OCI-LY7 (cell line): ENCODE data around the gene PRKAG2. TPM values are rescaled to one million over a fixed set of nuclear protein-coding genes. Genes with fewer than 3 reads are reported as not detected.
"Not testable (repeated sequence)": the region's sequence is repeated elsewhere in the genome, so short reads cannot be mapped to it uniquely, and the experiment has no call there.

Experiments used
- BruUV-seq: library from RNA; stranded (reverse); fragments of 400-500 nt; replicated peaks from 2 replicates; lab custom pipeline; 2021; lab: Mats Ljungman, UMichigan
- CTCF ChIA-PET: fragments of 300-600 bp; sonication (Branson Sonifier 250); formaldehyde crosslinking; loops from one replicate; lab custom pipeline; 2022; ENCODE audit warnings: antibody characterized with exemption; ENCODE audit not compliant: unreplicated experiment; lab: Charles Lee
- POLR2A ChIA-PET: fragments of 300-600 bp; sonication (Branson Sonifier 250); formaldehyde crosslinking; loops from one replicate; lab custom pipeline; 2022; ENCODE audit warnings: antibody characterized with exemption; lab: Charles Lee
- DNase-seq: peaks from one replicate; pipeline ENCODE4 v3.0.0-alpha.2; 2015; ENCODE audit warnings: low spot score
- H2AFZ ChIP-seq: fragments of 200-600 bp; sonication (generic), shearing (Covaris generic); 2 replicates; pipeline ENCODE4 v1.6.1; 2014; ENCODE audit warnings: mild to moderate bottlenecking, antibody characterized with exemption, low read length, moderate library complexity
- H3K27ac ChIP-seq: fragments of 200-600 bp; sonication (generic); 2 replicates; pipeline ENCODE4 v1.5.1; 2014; ENCODE audit warnings: mixed run types, low read depth, mild to moderate bottlenecking, moderate library complexity, low read length, inconsistent platforms; ENCODE audit not compliant: poor library complexity, severe bottlenecking
- H3K36me3 ChIP-seq: fragments of 200-600 bp; sonication (generic); 2 replicates; pipeline ENCODE4 v1.6.1; 2014; ENCODE audit warnings: mild to moderate bottlenecking, antibody characterized with exemption, low read length, moderate library complexity, mixed read lengths; ENCODE audit not compliant: insufficient read depth
- H3K4me1 ChIP-seq: fragments of 200-600 bp; sonication (generic); 2 replicates; pipeline ENCODE4 v1.5.1; 2014; ENCODE audit warnings: mild to moderate bottlenecking, low read length; ENCODE audit not compliant: insufficient read depth, poor library complexity, severe bottlenecking
- H3K4me2 ChIP-seq: fragments of 200-600 bp; sonication (generic); 2 replicates; pipeline ENCODE4 v1.6.1; 2014; ENCODE audit warnings: mild to moderate bottlenecking, low read length
- H3K4me3 ChIP-seq: fragments of 200-600 bp; sonication (generic); 2 replicates; pipeline ENCODE4 v1.5.1; 2014; ENCODE audit warnings: mild to moderate bottlenecking, low read depth, low read length; ENCODE audit not compliant: poor library complexity, severe bottlenecking
- H3K79me2 ChIP-seq: fragments of 200-600 bp; sonication (generic); 2 replicates; pipeline ENCODE4 v1.6.1; 2016; ENCODE audit warnings: low read depth, mild to moderate bottlenecking, low read length, moderate library complexity, mixed read lengths; ENCODE audit not compliant: insufficient read depth
- H3K9me2 ChIP-seq: fragments of 200-600 bp; sonication (generic); 2 replicates; pipeline ENCODE4 v1.6.1; 2016; ENCODE audit warnings: mild to moderate bottlenecking, low read length, mixed read lengths; ENCODE audit not compliant: insufficient read depth
- H3K9me3 ChIP-seq: fragments of 200-600 bp; sonication (generic); 2 replicates; pipeline ENCODE4 v1.6.1; 2014; ENCODE audit warnings: mild to moderate bottlenecking, mixed run types, low read length, mixed read lengths
- H4K20me1 ChIP-seq: fragments of 200-600 bp; sonication (generic); 2 replicates; pipeline ENCODE4 v1.6.1; 2014; ENCODE audit warnings: mild to moderate bottlenecking, antibody characterized with exemption, low read length, moderate library complexity, mixed read lengths; ENCODE audit not compliant: insufficient read depth
- EZH2phosphoT487 ChIP-seq: fragments of 200-600 bp; sonication (generic); IDR thresholded peaks from 2 replicates; pipeline ENCODE4 v1.6.1; 2018; ENCODE audit warnings: low read depth, borderline replicate concordance, mild to moderate bottlenecking, mixed run types, antibody characterized with exemption, low read length, moderate library complexity, mixed read lengths
- intact Hi-C: fragments of 100-400 bp; cut with micrococcal nuclease; formaldehyde crosslinking; loops from one replicate; pipeline ENCODE4 v1.10.0; 2022; ENCODE audit not compliant: unreplicated experiment
- total RNA-seq, 2 experiments: library from RNA; depleted of rRNA in 1 of 2; stranded (reverse); fragments of >200 nt in 1 of 2; shearing (Covaris generic) in 1 of 2; gene quantifications; 2 replicates each; pipeline ENCODE4 v1.2.3, GENCODE V29; 2014 to 2022
- TF ChIP-seq, protein P1 (sequence below): fragments of 200-600 bp; sonication (generic); conservative IDR thresholded peaks from 2 replicates; pipeline ENCODE4 v1.5.1; 2014; ENCODE audit warnings: mild to moderate bottlenecking, antibody characterized with exemption, low read length, moderate library complexity, mixed read lengths

Gene PRKAG2
- total RNA-seq, 2 experiments from 2014 or later, result 1.2 to 5.1 TPM

DNA sequence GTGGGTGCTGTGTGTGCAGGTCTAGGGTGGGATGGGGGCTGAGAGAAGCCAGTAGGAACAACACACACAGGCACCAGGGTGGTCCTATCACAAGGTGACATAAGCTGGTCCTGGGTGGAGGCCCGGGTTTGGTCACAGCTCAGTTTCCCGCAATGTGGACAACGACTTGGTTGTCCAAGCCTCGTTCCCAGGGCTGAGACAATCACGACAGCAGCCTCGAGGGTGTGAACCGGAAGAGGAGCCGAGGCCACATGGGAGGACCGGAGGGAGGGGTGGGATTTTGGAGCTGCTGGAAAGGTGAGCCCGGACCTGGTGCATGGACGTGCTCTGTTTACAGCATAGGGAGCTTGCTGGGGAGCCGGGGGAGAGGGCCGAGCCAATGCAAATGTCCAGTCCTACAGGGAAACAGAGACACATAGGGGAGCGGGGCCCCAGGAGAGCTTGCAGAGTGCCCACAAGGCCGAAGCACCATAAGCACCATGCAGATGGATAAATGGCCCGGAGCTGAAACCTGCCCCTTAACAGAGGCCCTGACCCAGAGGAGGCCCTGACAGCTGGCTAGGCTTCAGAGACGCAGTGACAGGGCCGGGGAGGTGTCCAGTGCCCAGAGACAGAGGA lies 92.8 kb downstream of the PRKAG2 start:
- TF ChIP-seq, protein P1, sequence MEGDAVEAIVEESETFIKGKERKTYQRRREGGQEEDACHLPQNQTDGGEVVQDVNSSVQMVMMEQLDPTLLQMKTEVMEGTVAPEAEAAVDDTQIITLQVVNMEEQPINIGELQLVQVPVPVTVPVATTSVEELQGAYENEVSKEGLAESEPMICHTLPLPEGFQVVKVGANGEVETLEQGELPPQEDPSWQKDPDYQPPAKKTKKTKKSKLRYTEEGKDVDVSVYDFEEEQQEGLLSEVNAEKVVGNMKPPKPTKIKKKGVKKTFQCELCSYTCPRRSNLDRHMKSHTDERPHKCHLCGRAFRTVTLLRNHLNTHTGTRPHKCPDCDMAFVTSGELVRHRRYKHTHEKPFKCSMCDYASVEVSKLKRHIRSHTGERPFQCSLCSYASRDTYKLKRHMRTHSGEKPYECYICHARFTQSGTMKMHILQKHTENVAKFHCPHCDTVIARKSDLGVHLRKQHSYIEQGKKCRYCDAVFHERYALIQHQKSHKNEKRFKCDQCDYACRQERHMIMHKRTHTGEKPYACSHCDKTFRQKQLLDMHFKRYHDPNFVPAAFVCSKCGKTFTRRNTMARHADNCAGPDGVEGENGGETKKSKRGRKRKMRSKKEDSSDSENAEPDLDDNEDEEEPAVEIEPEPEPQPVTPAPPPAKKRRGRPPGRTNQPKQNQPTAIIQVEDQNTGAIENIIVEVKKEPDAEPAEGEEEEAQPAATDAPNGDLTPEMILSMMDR, result no peak
- no peak for TF ChIP-seq EZH2phosphoT487
- H3K36me3 ChIP-seq, result no peaks in the 10 kb centered on the region
- ChIA-PET CTCF (no interaction called here), POLR2A (no interaction called here)
- no peak for DNase-seq
- BruUV-seq, result no TSS peak
- H4K20me1 ChIP-seq, result no peaks in the 10 kb centered on the region
- H3K4me1 ChIP-seq, result no peaks in the 10 kb centered on the region
- no peak overlapping the region for H3K4me3 ChIP-seq
- no peaks in the 10 kb centered on the region for H3K9me2 ChIP-seq
- H3K79me2 ChIP-seq, result no peaks in the 10 kb centered on the region
- no peaks in the 10 kb centered on the region for H3K9me3 ChIP-seq
- no peak overlapping the region for H2AFZ ChIP-seq
- no peak overlapping the region for H3K4me2 ChIP-seq
- intact Hi-C loops, result no loop called here
- no peak overlapping the region for H3K27ac ChIP-seq

DNA sequence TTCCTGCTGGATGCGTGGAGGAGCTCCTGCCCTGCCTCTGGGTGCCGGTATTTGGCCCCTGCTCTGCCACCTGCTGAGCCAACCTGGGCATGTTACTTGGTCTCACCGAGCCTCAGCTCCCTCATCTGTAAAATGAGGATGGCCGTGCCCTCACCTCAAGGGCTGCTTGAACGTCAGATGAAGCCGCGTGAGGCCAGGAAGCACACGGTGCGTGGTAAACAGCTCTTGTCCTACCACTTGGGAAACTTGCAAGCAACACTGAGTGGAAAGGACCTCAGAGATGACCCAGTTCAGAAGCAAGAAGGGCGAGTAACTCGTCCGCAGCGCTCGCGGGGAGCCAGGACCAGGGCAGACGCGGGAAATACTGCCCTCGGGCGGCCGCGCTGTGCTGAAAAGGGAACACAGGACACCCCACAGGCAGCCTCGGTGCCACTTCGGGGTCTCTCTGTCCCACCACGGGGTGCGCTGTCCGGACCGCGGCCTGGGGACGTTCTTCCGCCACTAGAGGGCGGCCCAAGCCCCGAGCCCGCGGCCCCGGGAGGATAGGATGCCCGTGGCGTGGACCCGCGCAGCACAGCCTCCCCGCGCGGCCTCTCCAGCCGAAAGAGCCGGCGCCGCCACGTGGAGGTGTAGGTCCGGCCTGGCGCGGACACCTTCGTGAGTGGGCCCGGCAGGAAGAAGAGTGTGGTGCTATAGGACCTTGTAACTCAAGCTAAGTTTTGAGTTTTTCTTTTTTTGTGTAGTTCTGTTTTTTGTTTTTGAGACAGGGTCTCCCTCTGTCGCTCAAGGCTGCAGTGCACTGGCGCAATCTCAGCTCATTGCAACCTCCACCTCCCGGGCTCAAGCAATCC lies 94.1 kb downstream of the PRKAG2 start:
- ChIA-PET CTCF (no interaction called here), POLR2A (interaction anchor here (0.6 kb wide), 1 partner anchor 17 kb away, joined by 6 read pairs; no protein-coding TSS in a partner anchor)
- H2AFZ ChIP-seq, result no peak overlapping the region
- H3K4me1 ChIP-seq, result no peaks in the 10 kb centered on the region
- no peak for TF ChIP-seq EZH2phosphoT487
- TF ChIP-seq, protein P1, result peak; percentile 80
- H3K36me3 ChIP-seq, result no peaks in the 10 kb centered on the region
- H3K27ac ChIP-seq, result no peak overlapping the region
- no peaks in the 10 kb centered on the region for H3K9me2 ChIP-seq
- H3K9me3 ChIP-seq, result no peaks in the 10 kb centered on the region
- no peaks in the 10 kb centered on the region for H4K20me1 ChIP-seq
- DNase-seq, result peak; percentile 45
- no peak overlapping the region for H3K4me2 ChIP-seq
- BruUV-seq, result no TSS peak
- intact Hi-C loops, result no loop called here
- no peak overlapping the region for H3K4me3 ChIP-seq
- no peaks in the 10 kb centered on the region for H3K79me2 ChIP-seq

DNA sequence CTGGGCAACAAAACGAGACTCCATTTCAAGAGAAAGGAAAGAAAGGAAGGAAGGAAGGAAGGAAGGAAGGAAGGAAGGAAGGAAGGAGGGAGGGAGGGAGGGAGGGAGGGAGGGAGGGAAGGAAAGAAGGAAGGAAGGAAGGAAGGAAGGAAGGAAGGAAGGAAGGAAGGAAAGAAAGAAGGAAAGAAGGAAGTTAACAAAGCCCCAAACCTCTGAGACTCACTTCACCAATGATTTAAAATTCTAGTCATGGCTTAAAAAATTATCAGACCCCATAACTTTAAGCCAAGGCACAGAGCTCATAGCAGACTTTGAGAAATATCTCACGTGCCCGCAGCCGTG lies 94.7 kb downstream of the PRKAG2 start:
- H3K4me2 ChIP-seq, CTCF ChIA-PET, DNase-seq, H3K9me2 ChIP-seq, H3K27ac ChIP-seq, H3K36me3 ChIP-seq, H3K9me3 ChIP-seq, H2AFZ ChIP-seq, BruUV-seq, intact Hi-C loops, H3K4me1 ChIP-seq, H3K79me2 ChIP-seq, H4K20me1 ChIP-seq, H3K4me3 ChIP-seq: not testable (repeated sequence)
- POLR2A ChIA-PET, result interaction anchor here (0.6 kb wide), 1 partner anchor 18 kb away, joined by 6 read pairs; no protein-coding TSS in a partner anchor
